GM23248 (cell line): ENCODE measurements around the gene PFDN6. TPM values are rescaled to one million over a fixed set of nuclear protein-coding genes. Genes with fewer than 3 reads are reported as not detected.

Source experiments
- DNase-seq: peaks from one replicate; pipeline ENCODE4 v3.0.0-alpha.2; 2015
- H2AFZ ChIP-seq: fragments of 200-600 bp; sonication (generic); 2 replicates; pipeline ENCODE4 v1.6.1; 2016; ENCODE audit warnings: antibody characterized with exemption
- H3F3A ChIP-seq: fragments of 200-600 bp; sonication (generic); 2 replicates; pipeline ENCODE4 v1.6.1; 2016; ENCODE audit warnings: mild to moderate bottlenecking, antibody characterized with exemption, mixed run types; ENCODE audit not compliant: insufficient read depth
- H3K27ac ChIP-seq: fragments of 200-600 bp; sonication (generic); 2 replicates; pipeline ENCODE4 v1.5.1; 2016; ENCODE audit warnings: mild to moderate bottlenecking
- H3K27me3 ChIP-seq: fragments of 200-600 bp; sonication (generic); replicated peaks from 2 replicates; pipeline ENCODE4 v1.6.1; 2016; ENCODE audit warnings: mild to moderate bottlenecking; ENCODE audit not compliant: insufficient read depth
- H3K36me3 ChIP-seq: fragments of 200-600 bp; sonication (generic); 2 replicates; pipeline ENCODE4 v1.6.1; 2016; ENCODE audit warnings: low read depth, mild to moderate bottlenecking
- H3K4me1 ChIP-seq: fragments of 200-600 bp; sonication (generic); 2 replicates; pipeline ENCODE4 v1.6.1; 2016; ENCODE audit warnings: mild to moderate bottlenecking; ENCODE audit not compliant: insufficient read depth
- H3K4me2 ChIP-seq: fragments of 200-600 bp; sonication (generic); one replicate; pipeline ENCODE4 v1.6.1; 2016; ENCODE audit warnings: mild to moderate bottlenecking; ENCODE audit not compliant: unreplicated experiment
- H3K4me3 ChIP-seq: fragments of 200-600 bp; sonication (generic); 2 replicates; pipeline ENCODE4 v1.5.1; 2016; ENCODE audit warnings: mild to moderate bottlenecking
- H3K79me2 ChIP-seq: fragments of 200-600 bp; sonication (generic); 2 replicates; pipeline ENCODE4 v1.6.1; 2016; ENCODE audit warnings: mild to moderate bottlenecking; ENCODE audit not compliant: insufficient read depth
- H3K9ac ChIP-seq: fragments of 200-600 bp; sonication (generic); 2 replicates; pipeline ENCODE4 v1.6.1; 2016; ENCODE audit warnings: mild to moderate bottlenecking
- H3K9me2 ChIP-seq: fragments of 200-600 bp; sonication (generic); 2 replicates; pipeline ENCODE4 v1.6.1; 2016; ENCODE audit warnings: mixed run types, mild to moderate bottlenecking, moderate library complexity; ENCODE audit not compliant: insufficient read depth
- H3K9me3 ChIP-seq: fragments of 200-600 bp; sonication (generic); one replicate; pipeline ENCODE4 v1.6.1; 2017; ENCODE audit warnings: low read depth
- H4K20me1 ChIP-seq: fragments of 200-600 bp; sonication (generic); 2 replicates; pipeline ENCODE4 v1.6.0; 2016; ENCODE audit not compliant: insufficient read depth
- EZH2 ChIP-seq: fragments of 200-600 bp; sonication (generic); IDR thresholded peaks from 2 replicates; pipeline ENCODE4 v1.6.1; 2018; ENCODE audit warnings: antibody characterized with exemption, mild to moderate bottlenecking; ENCODE audit not compliant: insufficient read depth, poor library complexity, severe bottlenecking
- EZH2phosphoT487 ChIP-seq: fragments of 200-600 bp; sonication (generic); IDR thresholded peaks from 2 replicates; pipeline ENCODE4 v1.6.1; 2018; ENCODE audit warnings: antibody characterized with exemption, moderate library complexity, mild to moderate bottlenecking, low read depth; ENCODE audit not compliant: insufficient read depth
- WGBS, 2 experiments: methylation state at CpG; one replicate each; pipeline ENCODE4 v1.1.6; 2015 to 2017; ENCODE audit warnings: low lambda C conversion rate in 2 of 2, low coverage in 1 of 2; ENCODE audit errors: missing lambda C conversion rate in 2 of 2; 5-methylcytosine and 5-hydroxymethylcytosine counted together
- in situ Hi-C: fragments of 300-500 bp; cut with MboI; formaldehyde crosslinking; loops from 2 replicates; pipeline ENCODE4 v1.15.0; 2020
- polyA plus RNA-seq: library from polyadenylated mRNA; unstranded; fragments of >200 nt; fragmentation: Nextera tagmentation; extraction: Ambion mirVana; gene quantifications from 2 replicates; pipeline ENCODE4 v1.2.1, GENCODE V29; 2016
- total RNA-seq: library from RNA; depleted of rRNA; stranded (reverse); fragments of >200 nt; shearing (Covaris generic); gene quantifications from 2 replicates; pipeline ENCODE4 v1.2.3, GENCODE V29; 2014

The PFDN6 gene
- total and polyA plus RNA-seq, 2 experiments from 2014 or later = 7.9 to 31.9 TPM

DNA sequence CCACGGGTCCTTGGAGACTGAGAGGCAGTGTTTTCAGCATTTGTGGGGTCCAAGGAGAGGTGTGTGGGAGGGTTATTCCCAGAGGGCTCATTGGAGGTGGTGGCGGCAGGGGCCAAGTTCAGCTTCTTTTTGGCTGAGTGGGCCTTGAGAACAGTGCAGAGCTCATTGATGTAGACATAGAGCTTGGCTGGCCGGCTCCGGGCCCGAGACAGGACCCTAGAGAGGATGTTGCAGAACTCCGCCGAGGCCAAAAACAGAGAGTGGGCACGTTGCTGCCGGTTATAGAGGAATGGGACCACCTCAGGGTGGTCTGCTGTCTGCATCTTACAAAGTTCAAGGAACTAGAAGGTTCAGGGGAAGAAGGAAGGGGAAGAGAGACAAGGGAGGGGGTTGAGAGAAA lies 31.8 kb downstream of the PFDN6 start:
- 69 to 81% methylated on average over 8 to 9 of the region's 9 CpGs for WGBS, 2 experiments
- Histone ChIP-seq H3K9me3 (no peaks in the 10 kb centered on the region), H3K4me1 (peaks cover 26% of the 10 kb centered on the region), H4K20me1 (no peaks in the 10 kb centered on the region), H3K79me2 (peaks cover 51% of the 10 kb centered on the region), H3K36me3 (peaks cover 13% of the 10 kb centered on the region; the same call in 1 of the 2 replicates), H2AFZ (no peak overlapping the region), H3K9ac (peak overlapping the region; percentile 94; the same call in 1 of the 2 replicates), H3K4me2 (peak overlapping the region; percentile 87), H3K4me3 (peak overlapping the region; percentile 94; the same call in 1 of the 2 replicates), H3K9me2 (no peaks in the 10 kb centered on the region), H3K27ac (peak overlapping the region; percentile 77), H3F3A (peaks cover 34% of the 10 kb centered on the region), H3K27me3 (no peaks in the 10 kb centered on the region)
- no peak for DNase-seq
- in situ Hi-C loops = no loop called here
- TF ChIP-seq EZH2phosphoT487 (no peak), EZH2 (no peak)

DNA sequence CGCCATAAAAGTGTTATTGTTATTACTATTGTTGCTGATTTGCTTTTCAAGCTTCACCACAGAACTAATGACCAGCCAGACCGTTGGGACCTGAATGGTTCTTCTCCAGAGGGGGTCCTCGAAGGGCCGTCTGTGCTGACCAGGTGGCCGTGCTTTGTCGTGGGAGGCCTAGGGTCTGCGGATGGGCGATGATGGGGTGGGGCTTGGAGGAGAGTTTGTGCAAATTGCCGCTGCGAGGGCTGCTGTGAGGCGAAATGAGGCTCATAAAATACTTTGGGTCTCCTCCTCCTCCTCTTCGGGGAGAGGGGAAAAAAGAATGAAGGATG lies 34.2 kb downstream of the PFDN6 start:
- peak overlapping the region; percentile 87 for H3K4me2 ChIP-seq
- H3K27ac ChIP-seq = peak overlapping the region; percentile 60
- no peaks in the 10 kb centered on the region for H4K20me1 ChIP-seq
- peak overlapping the region; percentile 93 for H2AFZ ChIP-seq
- no peaks in the 10 kb centered on the region for H3K9me3 ChIP-seq
- no peak for DNase-seq
- peaks cover 42% of the 10 kb centered on the region for H3K79me2 ChIP-seq
- H3K9me2 ChIP-seq = no peaks in the 10 kb centered on the region
- peaks cover 26% of the 10 kb centered on the region for H3F3A ChIP-seq
- 2% methylated on average over 12 of the region's 12 CpGs for WGBS, 2 experiments
- in situ Hi-C loops = no loop called here
- no peak for TF ChIP-seq EZH2
- no peak for TF ChIP-seq EZH2phosphoT487
- H3K4me3 ChIP-seq = peak overlapping the region; percentile 94
- H3K36me3 ChIP-seq = peaks cover 11% of the 10 kb centered on the region; the same call in 1 of the 2 replicates
- no peaks in the 10 kb centered on the region for H3K27me3 ChIP-seq
- H3K4me1 ChIP-seq = peaks cover 20% of the 10 kb centered on the region
- H3K9ac ChIP-seq = peak overlapping the region; percentile 94

DNA sequence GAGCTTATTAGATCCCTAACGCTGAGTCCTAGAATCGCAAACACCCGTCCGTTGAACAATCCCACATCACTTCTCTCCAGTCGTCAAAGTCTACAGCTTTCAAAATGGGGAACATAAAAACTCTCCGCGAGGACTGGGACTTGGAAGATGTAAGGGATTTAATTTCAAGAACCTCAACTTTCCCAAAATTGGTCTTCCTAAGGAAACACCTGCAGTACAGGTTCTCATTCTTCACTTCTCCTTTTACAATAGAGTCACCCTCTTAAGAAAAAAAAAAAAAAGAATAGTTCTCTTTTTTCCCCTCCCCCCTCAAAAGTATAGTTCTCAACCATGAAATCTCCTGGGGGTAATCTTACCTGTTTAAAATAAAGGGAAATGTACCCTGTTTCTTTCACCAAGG lies 34.7 kb downstream of the PFDN6 start:
- TF ChIP-seq EZH2phosphoT487 (no peak), EZH2 (no peak)
- Histone ChIP-seq H3K79me2 (peaks cover 36% of the 10 kb centered on the region), H3K4me3 (peak overlapping the region; percentile 94), H2AFZ (peak overlapping the region; percentile 93), H4K20me1 (no peaks in the 10 kb centered on the region), H3K4me2 (peak overlapping the region; percentile 87), H3K27me3 (no peaks in the 10 kb centered on the region), H3K4me1 (peaks cover 19% of the 10 kb centered on the region), H3K9me2 (no peaks in the 10 kb centered on the region), H3K9me3 (no peaks in the 10 kb centered on the region), H3F3A (peaks cover 22% of the 10 kb centered on the region; the same call in 1 of the 2 replicates), H3K9ac (no peak overlapping the region), H3K36me3 (peaks cover 6% of the 10 kb centered on the region; the same call in 1 of the 2 replicates), H3K27ac (no peak overlapping the region)
- WGBS, 2 experiments = 14 to 18% methylated on average over 7 of the region's 7 CpGs
- in situ Hi-C loops = no loop called here
- no peak for DNase-seq

DNA sequence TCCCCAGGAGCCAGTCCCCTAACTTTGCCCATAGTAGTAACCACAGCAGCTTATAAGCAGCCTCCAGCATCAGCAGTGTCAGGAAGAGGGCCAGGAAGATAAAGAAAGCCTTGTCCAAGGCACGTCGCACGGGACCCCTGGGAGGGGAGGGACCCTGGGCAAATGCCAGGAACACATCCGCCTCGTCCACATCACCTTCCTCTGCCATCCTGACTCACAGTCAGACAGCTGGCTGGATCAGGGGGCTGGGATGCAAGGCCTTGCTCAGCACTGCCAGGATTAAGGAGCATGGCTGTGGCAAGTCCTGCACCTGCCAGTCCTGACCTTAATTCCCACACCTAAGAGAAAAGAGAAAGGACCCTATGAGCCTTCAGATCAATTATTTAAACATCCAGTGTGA lies 39.7 kb downstream of the PFDN6 start:
- no peaks in the 10 kb centered on the region for H3K9me3 ChIP-seq
- no peak overlapping the region for H2AFZ ChIP-seq
- H3K9me2 ChIP-seq = no peaks in the 10 kb centered on the region
- WGBS, 2 experiments = 19 to 26% methylated on average over 5 of the region's 5 CpGs
- TF ChIP-seq EZH2phosphoT487 (no peak), EZH2 (no peak)
- DNase-seq = no peak
- no peak overlapping the region for H3K4me2 ChIP-seq
- no peaks in the 10 kb centered on the region for H3K4me1 ChIP-seq
- no peaks in the 10 kb centered on the region for H4K20me1 ChIP-seq
- H3K27me3 ChIP-seq = no peaks in the 10 kb centered on the region
- no peak overlapping the region for H3K4me3 ChIP-seq
- no peaks in the 10 kb centered on the region for H3K36me3 ChIP-seq
- no peak overlapping the region for H3K27ac ChIP-seq
- H3F3A ChIP-seq = no peaks in the 10 kb centered on the region
- no peak overlapping the region for H3K9ac ChIP-seq
- in situ Hi-C loops = no loop called here
- H3K79me2 ChIP-seq = no peaks in the 10 kb centered on the region

DNA sequence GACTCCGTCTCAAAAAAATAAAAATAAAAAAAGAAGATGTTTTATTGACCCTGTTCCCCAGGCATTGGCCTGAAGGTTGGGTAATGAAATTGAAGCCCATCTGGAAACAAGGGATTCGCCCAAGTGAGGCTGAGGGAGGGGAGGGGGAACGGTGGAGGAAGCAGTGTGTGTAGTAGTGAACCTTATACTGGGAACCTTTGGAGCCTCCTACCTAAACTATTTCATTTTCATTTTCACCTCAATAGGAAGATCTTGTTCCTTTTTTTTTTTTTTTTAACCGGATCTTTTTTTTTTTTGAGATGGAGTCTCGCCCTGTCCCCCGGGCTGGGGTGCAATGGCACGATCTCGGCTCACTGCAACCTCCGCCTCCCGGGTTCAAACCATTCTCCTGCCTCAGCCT lies 41.3 kb downstream of the PFDN6 start:
- in situ Hi-C loops = no loop called here
- WGBS, 2 experiments = 73% methylated on average over 9 to 10 of the region's 10 CpGs
- TF ChIP-seq EZH2 = no peak
- TF ChIP-seq EZH2phosphoT487 = no peak
- H4K20me1 ChIP-seq = no peaks in the 10 kb centered on the region
- H3K9me3 ChIP-seq = no peaks in the 10 kb centered on the region
- no peaks in the 10 kb centered on the region for H3K79me2 ChIP-seq
- H2AFZ ChIP-seq = no peak overlapping the region
- H3K4me1 ChIP-seq = no peaks in the 10 kb centered on the region
- no peaks in the 10 kb centered on the region for H3K27me3 ChIP-seq
- no peak overlapping the region for H3K9ac ChIP-seq
- no peaks in the 10 kb centered on the region for H3K36me3 ChIP-seq
- H3K4me2 ChIP-seq = no peak overlapping the region
- H3K9me2 ChIP-seq = no peaks in the 10 kb centered on the region
- no peak for DNase-seq
- no peaks in the 10 kb centered on the region for H3F3A ChIP-seq
- H3K4me3 ChIP-seq = no peak overlapping the region
- no peak overlapping the region for H3K27ac ChIP-seq
